GM23248 (cell line): ENCODE data around the gene PLCB1. TPM values are rescaled to one million over a fixed set of nuclear protein-coding genes. Genes with fewer than 3 reads are reported as not detected.

Experiments used
- DNase-seq: peaks from one replicate; pipeline ENCODE4 v3.0.0-alpha.2; 2015
- H2AFZ ChIP-seq: fragments of 200-600 bp; sonication (generic); 2 replicates; pipeline ENCODE4 v1.6.1; 2016; ENCODE audit warnings: antibody characterized with exemption
- H3F3A ChIP-seq: fragments of 200-600 bp; sonication (generic); 2 replicates; pipeline ENCODE4 v1.6.1; 2016; ENCODE audit warnings: mild to moderate bottlenecking, antibody characterized with exemption, mixed run types; ENCODE audit not compliant: insufficient read depth
- H3K27ac ChIP-seq: fragments of 200-600 bp; sonication (generic); 2 replicates; pipeline ENCODE4 v1.5.1; 2016; ENCODE audit warnings: mild to moderate bottlenecking
- H3K27me3 ChIP-seq: fragments of 200-600 bp; sonication (generic); replicated peaks from 2 replicates; pipeline ENCODE4 v1.6.1; 2016; ENCODE audit warnings: mild to moderate bottlenecking; ENCODE audit not compliant: insufficient read depth
- H3K36me3 ChIP-seq: fragments of 200-600 bp; sonication (generic); 2 replicates; pipeline ENCODE4 v1.6.1; 2016; ENCODE audit warnings: low read depth, mild to moderate bottlenecking
- H3K4me1 ChIP-seq: fragments of 200-600 bp; sonication (generic); 2 replicates; pipeline ENCODE4 v1.6.1; 2016; ENCODE audit warnings: mild to moderate bottlenecking; ENCODE audit not compliant: insufficient read depth
- H3K4me2 ChIP-seq: fragments of 200-600 bp; sonication (generic); one replicate; pipeline ENCODE4 v1.6.1; 2016; ENCODE audit warnings: mild to moderate bottlenecking; ENCODE audit not compliant: unreplicated experiment
- H3K4me3 ChIP-seq: fragments of 200-600 bp; sonication (generic); 2 replicates; pipeline ENCODE4 v1.5.1; 2016; ENCODE audit warnings: mild to moderate bottlenecking
- H3K79me2 ChIP-seq: fragments of 200-600 bp; sonication (generic); 2 replicates; pipeline ENCODE4 v1.6.1; 2016; ENCODE audit warnings: mild to moderate bottlenecking; ENCODE audit not compliant: insufficient read depth
- H3K9ac ChIP-seq: fragments of 200-600 bp; sonication (generic); 2 replicates; pipeline ENCODE4 v1.6.1; 2016; ENCODE audit warnings: mild to moderate bottlenecking
- H3K9me2 ChIP-seq: fragments of 200-600 bp; sonication (generic); 2 replicates; pipeline ENCODE4 v1.6.1; 2016; ENCODE audit warnings: mixed run types, mild to moderate bottlenecking, moderate library complexity; ENCODE audit not compliant: insufficient read depth
- H3K9me3 ChIP-seq: fragments of 200-600 bp; sonication (generic); one replicate; pipeline ENCODE4 v1.6.1; 2017; ENCODE audit warnings: low read depth
- H4K20me1 ChIP-seq: fragments of 200-600 bp; sonication (generic); 2 replicates; pipeline ENCODE4 v1.6.0; 2016; ENCODE audit not compliant: insufficient read depth
- EZH2 ChIP-seq: fragments of 200-600 bp; sonication (generic); IDR thresholded peaks from 2 replicates; pipeline ENCODE4 v1.6.1; 2018; ENCODE audit warnings: antibody characterized with exemption, mild to moderate bottlenecking; ENCODE audit not compliant: insufficient read depth, poor library complexity, severe bottlenecking
- EZH2phosphoT487 ChIP-seq: fragments of 200-600 bp; sonication (generic); IDR thresholded peaks from 2 replicates; pipeline ENCODE4 v1.6.1; 2018; ENCODE audit warnings: antibody characterized with exemption, moderate library complexity, mild to moderate bottlenecking, low read depth; ENCODE audit not compliant: insufficient read depth
- WGBS, 2 experiments: methylation state at CpG; one replicate each; pipeline ENCODE4 v1.1.6; 2015 to 2017; ENCODE audit warnings: low lambda C conversion rate in 2 of 2, low coverage in 1 of 2; ENCODE audit errors: missing lambda C conversion rate in 2 of 2; 5-methylcytosine and 5-hydroxymethylcytosine counted together
- in situ Hi-C: fragments of 300-500 bp; cut with MboI; formaldehyde crosslinking; loops from 2 replicates; pipeline ENCODE4 v1.15.0; 2020
- polyA plus RNA-seq: library from polyadenylated mRNA; unstranded; fragments of >200 nt; fragmentation: Nextera tagmentation; extraction: Ambion mirVana; gene quantifications from 2 replicates; pipeline ENCODE4 v1.2.1, GENCODE V29; 2016
- total RNA-seq: library from RNA; depleted of rRNA; stranded (reverse); fragments of >200 nt; shearing (Covaris generic); gene quantifications from 2 replicates; pipeline ENCODE4 v1.2.3, GENCODE V29; 2014

The PLCB1 gene
- total and polyA plus RNA-seq, 2 experiments from 2014 or later = 3.7 to 12.8 TPM

DNA sequence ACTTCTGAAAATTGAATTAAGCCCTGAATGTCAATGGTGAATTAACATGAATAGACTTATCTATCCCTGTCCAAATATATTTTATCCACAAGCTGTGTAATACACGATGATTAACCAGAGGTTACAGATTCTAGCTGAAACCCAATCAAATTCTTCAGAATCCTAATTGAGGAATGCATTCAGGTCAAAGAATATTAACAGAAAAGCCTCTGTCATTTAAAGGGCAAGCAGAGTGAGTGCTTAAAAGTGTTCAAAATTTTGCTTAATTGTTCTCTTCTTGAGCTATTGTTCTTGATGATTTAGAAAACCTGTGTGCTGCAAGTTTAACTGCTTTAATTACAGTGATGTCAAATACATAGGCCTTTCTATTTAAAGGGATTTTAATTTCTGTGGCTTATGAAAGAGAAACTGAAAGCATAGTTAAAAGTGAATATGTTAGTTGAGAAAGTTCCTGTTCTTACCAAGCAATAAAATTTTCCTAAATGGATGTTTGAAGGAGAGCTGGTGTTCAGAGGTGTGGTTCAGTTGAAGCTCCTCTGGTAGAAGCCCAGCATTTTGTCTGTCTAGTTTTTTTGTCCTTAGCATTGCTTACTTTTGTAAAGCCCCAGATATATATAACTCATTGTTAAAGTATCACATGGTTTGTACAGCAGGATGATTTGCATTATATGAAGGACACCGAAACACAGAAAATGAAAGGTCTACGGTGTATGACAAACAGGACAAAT lies 470.5 kb downstream of the PLCB1 start:
- H3K4me3 ChIP-seq = no peak overlapping the region
- peak overlapping the region; percentile 43 for H2AFZ ChIP-seq
- no peaks in the 10 kb centered on the region for H3K27me3 ChIP-seq
- peak overlapping the region; percentile 34 for H3K4me2 ChIP-seq
- no peak overlapping the region for H3K27ac ChIP-seq
- 0 out of 2 replicates have a peak, but pooled peaks cover 3% of the 10 kb centered on the region for H3K4me1 ChIP-seq
- peak overlapping the region; percentile 2; the same call in 1 of the 2 replicates for H3K9ac ChIP-seq
- 80 to 84% methylated on average over 3 of the region's 3 CpGs for WGBS, 2 experiments
- H3K9me2 ChIP-seq = no peaks in the 10 kb centered on the region
- no peaks in the 10 kb centered on the region for H3K79me2 ChIP-seq
- H4K20me1 ChIP-seq = no peaks in the 10 kb centered on the region
- in situ Hi-C loops = no loop called here
- TF ChIP-seq EZH2phosphoT487 (no peak), EZH2 (no peak)
- no peaks in the 10 kb centered on the region for H3K36me3 ChIP-seq
- DNase-seq = peak; percentile 17
- no peaks in the 10 kb centered on the region for H3K9me3 ChIP-seq
- no peaks in the 10 kb centered on the region for H3F3A ChIP-seq

DNA sequence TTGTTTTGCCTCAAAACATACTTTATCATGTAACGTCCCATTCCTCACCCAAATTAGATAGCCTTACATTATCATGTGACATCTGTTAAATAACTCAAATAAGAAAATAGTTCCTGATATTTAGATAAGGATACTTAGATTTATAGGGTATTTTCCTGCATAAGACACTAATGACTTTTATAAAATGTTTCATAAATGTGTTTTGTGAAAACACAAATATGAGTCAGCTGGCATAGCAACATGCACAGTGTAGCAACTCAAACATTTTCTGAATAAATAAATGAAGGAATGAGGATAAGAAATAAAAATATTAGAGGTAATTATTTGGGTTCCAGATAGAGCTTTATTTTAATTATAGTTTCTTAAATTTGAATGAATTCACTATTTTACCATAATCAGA lies 476.4 kb downstream of the PLCB1 start:
- no peaks in the 10 kb centered on the region for H3F3A ChIP-seq
- no peaks in the 10 kb centered on the region for H4K20me1 ChIP-seq
- no peak overlapping the region for H3K4me3 ChIP-seq
- no peak overlapping the region for H3K9ac ChIP-seq
- no peak for TF ChIP-seq EZH2
- no peak for TF ChIP-seq EZH2phosphoT487
- no peaks in the 10 kb centered on the region for H3K27me3 ChIP-seq
- H3K9me3 ChIP-seq = no peaks in the 10 kb centered on the region
- 63 to 90% methylated on average over 1 of the region's 1 CpG for WGBS, 2 experiments
- H3K9me2 ChIP-seq = no peaks in the 10 kb centered on the region
- no peaks in the 10 kb centered on the region for H3K4me1 ChIP-seq
- H3K79me2 ChIP-seq = no peaks in the 10 kb centered on the region
- H3K27ac ChIP-seq = no peak overlapping the region
- in situ Hi-C loops = no loop called here
- H2AFZ ChIP-seq = no peak overlapping the region
- peak; percentile 39 for DNase-seq
- H3K36me3 ChIP-seq = no peaks in the 10 kb centered on the region
- H3K4me2 ChIP-seq = no peak overlapping the region

DNA sequence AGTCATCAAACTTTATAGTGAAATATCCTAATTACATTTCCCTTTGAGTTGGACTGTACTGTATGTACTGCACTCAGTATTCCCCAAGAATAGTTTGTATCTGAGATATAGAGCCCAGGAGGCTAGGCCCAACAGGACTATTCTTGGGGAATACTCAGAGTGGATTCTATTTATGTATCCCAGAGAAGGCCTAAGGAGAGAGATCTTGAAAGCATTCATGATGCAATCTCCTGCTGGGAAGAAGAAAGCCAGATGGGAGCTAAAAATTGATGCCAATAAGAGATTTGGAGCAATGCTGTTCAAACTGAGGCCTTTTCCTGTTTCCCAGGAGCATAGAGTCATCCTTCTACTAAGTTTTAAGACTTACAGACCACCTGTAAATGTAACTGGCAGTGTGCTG lies 484.7 kb downstream of the PLCB1 start:
- Histone ChIP-seq H3K36me3 (no peaks in the 10 kb centered on the region), H3K27ac (peak overlapping the region; percentile 39)

DNA sequence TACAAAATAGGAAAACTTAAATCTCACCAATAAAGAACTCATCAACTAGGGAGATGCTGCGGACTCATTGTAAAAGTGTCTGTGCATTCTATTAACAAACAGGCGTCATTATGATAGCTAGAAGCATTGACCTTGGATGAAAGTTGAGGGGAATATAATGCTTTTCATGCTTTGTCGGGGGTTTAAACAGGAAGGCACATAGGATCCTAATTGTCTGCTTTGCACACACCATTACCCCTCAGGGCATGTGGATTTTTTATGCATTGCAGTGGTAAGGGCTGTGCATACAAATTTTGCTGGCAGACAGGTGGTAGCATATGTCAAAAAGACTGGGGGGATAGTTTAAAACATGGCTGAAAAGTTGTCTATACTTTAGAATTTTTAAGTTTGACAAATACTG lies 488.9 kb downstream of the PLCB1 start:
- no peak for TF ChIP-seq EZH2phosphoT487
- TF ChIP-seq EZH2 = no peak
- H3K9me2 ChIP-seq = no peaks in the 10 kb centered on the region
- 69% methylated on average over 3 of the region's 3 CpGs for WGBS, 2 experiments
- no peaks in the 10 kb centered on the region for H3F3A ChIP-seq
- H3K79me2 ChIP-seq = no peaks in the 10 kb centered on the region
- no peak overlapping the region for H3K4me2 ChIP-seq
- in situ Hi-C loops = no loop called here
- no peak overlapping the region for H3K9ac ChIP-seq
- no peaks in the 10 kb centered on the region for H3K9me3 ChIP-seq
- no peak overlapping the region for H3K27ac ChIP-seq
- H3K27me3 ChIP-seq = no peaks in the 10 kb centered on the region
- H4K20me1 ChIP-seq = no peaks in the 10 kb centered on the region
- no peak for DNase-seq
- H2AFZ ChIP-seq = no peak overlapping the region
- no peaks in the 10 kb centered on the region for H3K36me3 ChIP-seq
- no peak overlapping the region for H3K4me3 ChIP-seq
- peaks cover 8% of the 10 kb centered on the region; the same call in 1 of the 2 replicates for H3K4me1 ChIP-seq

More for the DNA sequence above, 484.7 kb downstream of the PLCB1 start:
- H3K4me1 ChIP-seq = peaks cover 8% of the 10 kb centered on the region; the same call in 1 of the 2 replicates
- no peak for TF ChIP-seq EZH2phosphoT487
- no peak for TF ChIP-seq EZH2
- H3K4me3 ChIP-seq = no peak overlapping the region
- no peaks in the 10 kb centered on the region for H3K27me3 ChIP-seq
- H3K4me2 ChIP-seq = no peak overlapping the region
- peak; percentile 53 for DNase-seq
- H3F3A ChIP-seq = no peaks in the 10 kb centered on the region
- H4K20me1 ChIP-seq = no peaks in the 10 kb centered on the region
- no peaks in the 10 kb centered on the region for H3K9me2 ChIP-seq
- in situ Hi-C loops = no loop called here
- no peak overlapping the region for H3K9ac ChIP-seq
- peak overlapping the region; percentile 77 for H2AFZ ChIP-seq
- H3K79me2 ChIP-seq = no peaks in the 10 kb centered on the region
- H3K9me3 ChIP-seq = no peaks in the 10 kb centered on the region
